Measurements from ENCODE around the gene CAMK1D.

DNA sequence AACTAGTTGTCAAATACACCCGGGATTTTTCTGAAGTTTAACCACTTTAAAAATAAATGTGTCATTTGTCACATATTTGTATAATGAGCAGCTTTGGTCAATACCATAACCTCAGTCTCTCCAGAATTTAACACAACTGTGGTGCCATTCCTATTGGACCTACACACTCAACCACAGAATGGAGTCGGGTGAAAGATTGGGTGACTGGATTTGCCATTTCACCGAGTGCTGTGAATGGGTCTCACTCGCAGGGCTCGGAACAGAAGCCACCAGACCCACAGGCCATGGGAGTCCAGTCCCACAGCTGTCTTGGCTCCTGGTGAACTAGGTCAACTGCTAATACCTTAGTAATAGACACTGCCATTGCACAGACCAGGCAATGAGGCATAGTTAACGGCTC lies 353.8 kb downstream of the CAMK1D start:
- TF ChIP-seq, protein P1, sequence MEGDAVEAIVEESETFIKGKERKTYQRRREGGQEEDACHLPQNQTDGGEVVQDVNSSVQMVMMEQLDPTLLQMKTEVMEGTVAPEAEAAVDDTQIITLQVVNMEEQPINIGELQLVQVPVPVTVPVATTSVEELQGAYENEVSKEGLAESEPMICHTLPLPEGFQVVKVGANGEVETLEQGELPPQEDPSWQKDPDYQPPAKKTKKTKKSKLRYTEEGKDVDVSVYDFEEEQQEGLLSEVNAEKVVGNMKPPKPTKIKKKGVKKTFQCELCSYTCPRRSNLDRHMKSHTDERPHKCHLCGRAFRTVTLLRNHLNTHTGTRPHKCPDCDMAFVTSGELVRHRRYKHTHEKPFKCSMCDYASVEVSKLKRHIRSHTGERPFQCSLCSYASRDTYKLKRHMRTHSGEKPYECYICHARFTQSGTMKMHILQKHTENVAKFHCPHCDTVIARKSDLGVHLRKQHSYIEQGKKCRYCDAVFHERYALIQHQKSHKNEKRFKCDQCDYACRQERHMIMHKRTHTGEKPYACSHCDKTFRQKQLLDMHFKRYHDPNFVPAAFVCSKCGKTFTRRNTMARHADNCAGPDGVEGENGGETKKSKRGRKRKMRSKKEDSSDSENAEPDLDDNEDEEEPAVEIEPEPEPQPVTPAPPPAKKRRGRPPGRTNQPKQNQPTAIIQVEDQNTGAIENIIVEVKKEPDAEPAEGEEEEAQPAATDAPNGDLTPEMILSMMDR (IDR thresholded peaks at IDR 0.05), result no peak
- TF ChIP-seq POLR2A (IDR thresholded peaks at IDR 0.05), result no peak

All from right lobe of liver (tissue), 4 donors.